Measurements from ENCODE around the gene F11R.

The F11R gene

DNA sequence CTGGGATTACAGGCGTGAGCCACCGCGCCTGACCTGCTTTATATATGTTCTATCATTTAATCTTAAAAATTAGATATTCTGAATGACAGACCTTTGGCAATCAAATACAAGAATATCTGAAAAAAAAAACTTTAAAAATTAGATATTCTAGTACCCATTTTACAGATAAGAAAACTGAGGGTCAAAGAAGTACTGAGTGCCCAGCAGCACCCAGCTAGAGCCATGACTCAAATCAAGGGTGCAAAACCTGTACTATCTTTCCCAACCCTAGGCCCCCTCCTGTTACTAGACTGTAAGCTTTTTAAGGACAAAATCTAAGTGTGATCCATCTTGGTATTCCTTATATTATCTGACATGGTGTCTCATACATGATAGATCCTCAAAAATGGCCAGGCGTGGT, 40.5 kb upstream of the F11R start:
- in situ Hi-C loops (cut with HindIII; ENCODE audit: low sequenced_read_pairs), result no loop called here
- no peak overlapping the region for H3K4me3 ChIP-seq (ENCODE audit: low read depth, low read length)
- no peak for DNase-seq (ENCODE audit: low read depth)
- TF ChIP-seq, protein P1, sequence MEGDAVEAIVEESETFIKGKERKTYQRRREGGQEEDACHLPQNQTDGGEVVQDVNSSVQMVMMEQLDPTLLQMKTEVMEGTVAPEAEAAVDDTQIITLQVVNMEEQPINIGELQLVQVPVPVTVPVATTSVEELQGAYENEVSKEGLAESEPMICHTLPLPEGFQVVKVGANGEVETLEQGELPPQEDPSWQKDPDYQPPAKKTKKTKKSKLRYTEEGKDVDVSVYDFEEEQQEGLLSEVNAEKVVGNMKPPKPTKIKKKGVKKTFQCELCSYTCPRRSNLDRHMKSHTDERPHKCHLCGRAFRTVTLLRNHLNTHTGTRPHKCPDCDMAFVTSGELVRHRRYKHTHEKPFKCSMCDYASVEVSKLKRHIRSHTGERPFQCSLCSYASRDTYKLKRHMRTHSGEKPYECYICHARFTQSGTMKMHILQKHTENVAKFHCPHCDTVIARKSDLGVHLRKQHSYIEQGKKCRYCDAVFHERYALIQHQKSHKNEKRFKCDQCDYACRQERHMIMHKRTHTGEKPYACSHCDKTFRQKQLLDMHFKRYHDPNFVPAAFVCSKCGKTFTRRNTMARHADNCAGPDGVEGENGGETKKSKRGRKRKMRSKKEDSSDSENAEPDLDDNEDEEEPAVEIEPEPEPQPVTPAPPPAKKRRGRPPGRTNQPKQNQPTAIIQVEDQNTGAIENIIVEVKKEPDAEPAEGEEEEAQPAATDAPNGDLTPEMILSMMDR (IDR thresholded peaks at IDR 0.05; ENCODE audit: low read depth, low read length, missing control alignments), result no peak

DNA sequence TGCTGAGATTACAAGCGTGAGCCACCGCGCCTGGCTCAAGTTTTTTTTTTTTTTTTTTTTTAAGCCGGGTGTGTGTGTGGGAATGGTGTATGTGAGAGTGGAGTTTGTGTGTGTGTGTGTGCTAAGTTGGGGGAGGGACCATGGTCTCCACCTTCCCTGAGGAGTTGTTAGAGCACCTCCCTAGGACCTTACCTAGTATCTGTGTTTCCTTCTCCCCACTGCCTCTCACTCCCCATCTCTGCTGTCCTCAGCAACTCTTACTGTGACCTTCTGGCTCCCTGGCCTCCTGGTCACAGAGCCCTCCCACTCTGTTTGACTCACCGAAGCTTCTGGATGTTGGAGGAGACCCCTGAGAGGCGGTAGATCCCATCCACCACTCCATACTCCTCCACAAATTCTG, 38.3 kb upstream of the F11R start:
- no peak overlapping the region for H3K4me3 ChIP-seq (ENCODE audit: low read depth, low read length)
- TF ChIP-seq, protein P1 (IDR thresholded peaks at IDR 0.05; ENCODE audit: low read depth, low read length, missing control alignments), result no peak
- no peak for DNase-seq (ENCODE audit: low read depth)
- in situ Hi-C loops (cut with HindIII; ENCODE audit: low sequenced_read_pairs), result no loop called here

DNA sequence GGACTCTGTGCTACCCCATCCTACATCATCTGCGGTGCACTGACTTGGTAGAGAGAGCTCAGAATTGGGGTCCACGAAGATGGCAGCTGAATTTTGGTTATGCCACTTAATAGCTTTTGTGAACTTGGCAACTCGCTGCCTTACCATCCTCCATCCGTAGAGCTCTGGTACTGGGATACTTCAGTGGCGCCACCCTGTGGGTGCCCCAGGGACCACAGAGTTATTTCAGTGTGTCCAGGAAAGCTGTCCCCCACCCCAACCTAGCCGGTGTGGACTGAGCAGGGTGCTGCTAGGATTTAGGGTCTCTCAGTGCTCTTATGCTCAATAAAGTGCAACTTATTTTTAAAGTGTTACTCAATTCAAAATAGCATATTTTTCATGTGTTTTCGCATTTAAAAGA, 33.9 kb upstream of the F11R start:
- DNase-seq (ENCODE audit: low read depth), result no peak
- in situ Hi-C loops (cut with HindIII; ENCODE audit: low sequenced_read_pairs), result no loop called here
- H3K4me3 ChIP-seq (ENCODE audit: low read depth, low read length), result no peak overlapping the region
- TF ChIP-seq, protein P1 (IDR thresholded peaks at IDR 0.05; ENCODE audit: low read depth, low read length, missing control alignments), result no peak

DNA sequence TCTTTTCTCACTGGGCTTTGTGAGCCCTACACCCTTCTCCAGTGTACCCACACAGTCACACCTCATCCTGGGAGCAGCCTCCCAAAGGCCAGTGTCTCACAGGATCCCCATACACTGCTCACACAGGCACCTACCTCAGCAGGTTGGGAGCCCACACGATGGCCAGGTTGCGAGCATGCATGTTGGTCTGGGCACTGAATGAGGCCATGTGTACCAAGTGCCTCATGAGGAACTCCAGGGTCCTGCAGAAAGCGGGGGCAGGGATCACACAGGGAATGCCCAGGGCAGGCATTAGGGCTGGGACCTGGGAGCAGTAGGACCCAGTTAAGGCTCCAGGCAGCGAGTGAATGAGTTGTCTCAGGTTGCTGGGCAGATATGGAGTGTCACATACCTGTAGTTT, 33.3 kb upstream of the F11R start:
- in situ Hi-C loops (cut with HindIII; ENCODE audit: low sequenced_read_pairs), result no loop called here
- no peak for DNase-seq (ENCODE audit: low read depth)
- TF ChIP-seq, protein P1 (IDR thresholded peaks at IDR 0.05; ENCODE audit: low read depth, low read length, missing control alignments), result no peak
- no peak overlapping the region for H3K4me3 ChIP-seq (ENCODE audit: low read depth, low read length)

DNA sequence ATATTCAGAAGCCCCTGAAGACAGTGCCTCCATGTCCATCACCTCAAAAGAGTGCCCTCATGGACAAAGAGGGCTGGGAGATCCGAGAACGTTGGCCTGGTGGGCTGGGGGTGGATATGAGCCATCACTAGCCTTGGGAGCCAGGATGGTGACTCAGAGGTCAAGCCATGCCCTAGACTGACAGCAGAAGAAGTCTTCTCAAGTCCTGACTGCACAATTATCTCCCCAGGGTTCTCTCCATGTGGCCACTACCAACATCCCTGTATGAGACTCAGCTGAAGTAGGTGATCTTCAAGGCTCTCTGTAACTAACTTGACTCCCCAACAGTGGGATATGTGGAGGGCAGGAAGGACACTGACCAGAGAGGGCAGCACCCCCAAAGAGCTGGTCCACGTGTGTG, 31.9 kb upstream of the F11R start:
- TF ChIP-seq, protein P1 (IDR thresholded peaks at IDR 0.05; ENCODE audit: low read depth, low read length, missing control alignments), result no peak
- H3K4me3 ChIP-seq (ENCODE audit: low read depth, low read length), result no peak overlapping the region
- DNase-seq (ENCODE audit: low read depth), result no peak
- in situ Hi-C loops (cut with HindIII; ENCODE audit: low sequenced_read_pairs), result no loop called here

DNA sequence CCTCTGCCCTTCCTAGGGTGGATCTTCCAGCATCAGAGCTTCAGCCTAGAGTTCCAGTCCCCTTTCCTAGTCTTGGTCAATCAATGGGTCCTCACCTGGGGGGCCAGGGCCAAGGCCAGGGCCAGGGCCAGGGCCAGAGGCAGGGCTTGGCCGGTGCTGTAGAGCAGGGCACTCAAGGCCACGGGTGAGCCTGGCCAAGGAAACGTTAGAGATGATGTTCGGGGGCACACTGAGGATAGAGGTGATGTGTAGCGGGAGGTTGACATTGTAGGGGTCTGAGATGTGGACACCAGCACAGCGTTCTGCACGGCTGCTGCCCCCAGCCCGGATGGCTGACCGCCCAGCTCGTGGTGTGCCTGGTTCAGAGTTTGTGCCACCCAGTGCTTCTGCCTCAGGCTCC, 30.3 kb upstream of the F11R start:
- DNase-seq (ENCODE audit: low read depth), result no peak
- no peak overlapping the region for H3K4me3 ChIP-seq (ENCODE audit: low read depth, low read length)
- in situ Hi-C loops (cut with HindIII; ENCODE audit: low sequenced_read_pairs), result no loop called here
- TF ChIP-seq, protein P1 (IDR thresholded peaks at IDR 0.05; ENCODE audit: low read depth, low read length, missing control alignments), result no peak

All from astrocyte of the cerebellum (primary cell).